ENCODE data around the gene ISYNA1.

GRCh38 chr19:18486746-18487145 lies 48.8 kb upstream of the ISYNA1 start:
- TF ChIP-seq, protein P1, sequence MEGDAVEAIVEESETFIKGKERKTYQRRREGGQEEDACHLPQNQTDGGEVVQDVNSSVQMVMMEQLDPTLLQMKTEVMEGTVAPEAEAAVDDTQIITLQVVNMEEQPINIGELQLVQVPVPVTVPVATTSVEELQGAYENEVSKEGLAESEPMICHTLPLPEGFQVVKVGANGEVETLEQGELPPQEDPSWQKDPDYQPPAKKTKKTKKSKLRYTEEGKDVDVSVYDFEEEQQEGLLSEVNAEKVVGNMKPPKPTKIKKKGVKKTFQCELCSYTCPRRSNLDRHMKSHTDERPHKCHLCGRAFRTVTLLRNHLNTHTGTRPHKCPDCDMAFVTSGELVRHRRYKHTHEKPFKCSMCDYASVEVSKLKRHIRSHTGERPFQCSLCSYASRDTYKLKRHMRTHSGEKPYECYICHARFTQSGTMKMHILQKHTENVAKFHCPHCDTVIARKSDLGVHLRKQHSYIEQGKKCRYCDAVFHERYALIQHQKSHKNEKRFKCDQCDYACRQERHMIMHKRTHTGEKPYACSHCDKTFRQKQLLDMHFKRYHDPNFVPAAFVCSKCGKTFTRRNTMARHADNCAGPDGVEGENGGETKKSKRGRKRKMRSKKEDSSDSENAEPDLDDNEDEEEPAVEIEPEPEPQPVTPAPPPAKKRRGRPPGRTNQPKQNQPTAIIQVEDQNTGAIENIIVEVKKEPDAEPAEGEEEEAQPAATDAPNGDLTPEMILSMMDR (IDR thresholded peaks at IDR 0.05): no peak
- no peak for TF ChIP-seq POLR2A (IDR thresholded peaks at IDR 0.05)
- no peak for TF ChIP-seq POLR2AphosphoS5 (IDR thresholded peaks at IDR 0.05)
